Heart left ventricle (tissue), 13 donors: Measurements from ENCODE around the gene TMEM139.
"Not testable (repeated sequence)": the region's sequence is repeated elsewhere in the genome, so short reads cannot be mapped to it uniquely, and the experiment has no call there.

Source experiments
- CTCF ChIP-seq, 12 donors: fragments of 200-600 bp; sonication (generic) in 4 of 12; IDR thresholded peaks; one replicate each; pipeline versions ENCODE4 v1.5.0 to v1.8.0; 2018 to 2022; ENCODE audit warnings: antibody characterized with exemption in 12 of 12, mild to moderate bottlenecking in 5 of 12
- POLR2A ChIP-seq, 2 donors: fragments of 450-650 bp; IDR thresholded peaks; one replicate each; pipeline ENCODE4 v1.6.1; 2017; ENCODE audit warnings: antibody characterized with exemption in 2 of 2, mild to moderate bottlenecking in 2 of 2, moderate library complexity in 2 of 2
- donor health status: ischemic (EF 13 %, LVEDD 7.1; RV severe dilation, severe dysfunction).
- donor health status: DM: no; HTN: yes; CAD: no.
- donor health status: DM: no; HTN: no; CAD: no.
- donor health status: ischemic (EF 25% LVEDD 6.9; RV normal size, moderate dysfunction).
- donor health status: ischemic (EF 25% LVEDD 5.7; RV mildly dilated, moderate dysfunction).
- donor health status: ischemic (EF 35%, LVEDD 5.7; RV mildly dilated, moderate dysfunction).
- donor health status: nonischemic (EF 11% LVEDD 7.7; RV severe dilation, severe dysfunction).
- donor health status: DM: yes; HTN: yes; CAD: no.
- donor health status: PGD.
- donor health status: ischemic (EF 29% LVEDD 5.4; RV normal size, mild dysfunction).
- donor health status: nonischemic (EF 23%, LVEDD 6.1; RV moderate dilation, normal function).

- TF ChIP-seq CTCF, POLR2A (IDR thresholded peaks at IDR 0.05): not testable (repeated sequence)
These were observed 20.6 kb upstream of the TMEM139 start for GRCh38 chr7:143264196-143264568.
